NCI-H524 (cell line): ENCODE measurements around the gene TSEN54.

Experiments used
- DNase-seq, 2 experiments: peaks; one replicate each; lab custom pipeline; 2025; lab: John Stamatoyannopoulos, UW

The TSEN54 gene

GRCh38 chr17:75542728-75543336 lies 26.5 kb downstream of the TSEN54 start:
- no peak for DNase-seq

- no peak for DNase-seq
These were observed 27.9 kb downstream of the TSEN54 start for GRCh38 chr17:75544250-75544649.

- DNase-seq, result no peak
These were observed 29.9 kb downstream of the TSEN54 start for GRCh38 chr17:75546181-75546580.

- no peak for DNase-seq
These were observed 30.8 kb downstream of the TSEN54 start for GRCh38 chr17:75547091-75547490.

- DNase-seq, result no peak
These were observed 32.5 kb downstream of the TSEN54 start for GRCh38 chr17:75548813-75549212.

- no peak for DNase-seq
These were observed 33.2 kb downstream of the TSEN54 start for GRCh38 chr17:75549246-75550138.

GRCh38 chr17:75550139-75550465 lies 33.8 kb downstream of the TSEN54 start:
- no peak for DNase-seq

- DNase-seq, result no peak
These were observed 34.9 kb downstream of the TSEN54 start for GRCh38 chr17:75551266-75551665.

- no peak for DNase-seq
These were observed 36.3 kb downstream of the TSEN54 start for GRCh38 chr17:75552425-75553294.

GRCh38 chr17:75553295-75554110 lies 37.2 kb downstream of the TSEN54 start:
- DNase-seq, result no peak

GRCh38 chr17:75555679-75556153 lies 39.4 kb downstream of the TSEN54 start:
- no peak for DNase-seq

GRCh38 chr17:75557075-75557851 lies 40.9 kb downstream of the TSEN54 start:
- DNase-seq, result no peak

- DNase-seq, result no peak
These were observed 41.7 kb downstream of the TSEN54 start for GRCh38 chr17:75557852-75558665.

GRCh38 chr17:75558666-75559530 lies 42.6 kb downstream of the TSEN54 start:
- DNase-seq, result no peak

- DNase-seq, result no peak
These were observed 43.7 kb downstream of the TSEN54 start for GRCh38 chr17:75559958-75560533.

GRCh38 chr17:75561927-75562603 lies 45.7 kb downstream of the TSEN54 start:
- no peak for DNase-seq

- no peak for DNase-seq
These were observed 46.9 kb downstream of the TSEN54 start for GRCh38 chr17:75563063-75563758.
